GM18909 (cell line): ENCODE data around the gene EXOC2.
"Not testable (repeated sequence)": the region's sequence is repeated elsewhere in the genome, so short reads cannot be mapped to it uniquely, and the experiment has no call there.

Experiments used
- ATAC-seq: cut with Tn5 transposase; IDR thresholded peaks from one replicate; pipeline ENCODE4 v1.9.1; 2021; ENCODE audit warnings: mild to moderate bottlenecking; ENCODE audit not compliant: unreplicated experiment, poor library complexity

The EXOC2 gene

DNA sequence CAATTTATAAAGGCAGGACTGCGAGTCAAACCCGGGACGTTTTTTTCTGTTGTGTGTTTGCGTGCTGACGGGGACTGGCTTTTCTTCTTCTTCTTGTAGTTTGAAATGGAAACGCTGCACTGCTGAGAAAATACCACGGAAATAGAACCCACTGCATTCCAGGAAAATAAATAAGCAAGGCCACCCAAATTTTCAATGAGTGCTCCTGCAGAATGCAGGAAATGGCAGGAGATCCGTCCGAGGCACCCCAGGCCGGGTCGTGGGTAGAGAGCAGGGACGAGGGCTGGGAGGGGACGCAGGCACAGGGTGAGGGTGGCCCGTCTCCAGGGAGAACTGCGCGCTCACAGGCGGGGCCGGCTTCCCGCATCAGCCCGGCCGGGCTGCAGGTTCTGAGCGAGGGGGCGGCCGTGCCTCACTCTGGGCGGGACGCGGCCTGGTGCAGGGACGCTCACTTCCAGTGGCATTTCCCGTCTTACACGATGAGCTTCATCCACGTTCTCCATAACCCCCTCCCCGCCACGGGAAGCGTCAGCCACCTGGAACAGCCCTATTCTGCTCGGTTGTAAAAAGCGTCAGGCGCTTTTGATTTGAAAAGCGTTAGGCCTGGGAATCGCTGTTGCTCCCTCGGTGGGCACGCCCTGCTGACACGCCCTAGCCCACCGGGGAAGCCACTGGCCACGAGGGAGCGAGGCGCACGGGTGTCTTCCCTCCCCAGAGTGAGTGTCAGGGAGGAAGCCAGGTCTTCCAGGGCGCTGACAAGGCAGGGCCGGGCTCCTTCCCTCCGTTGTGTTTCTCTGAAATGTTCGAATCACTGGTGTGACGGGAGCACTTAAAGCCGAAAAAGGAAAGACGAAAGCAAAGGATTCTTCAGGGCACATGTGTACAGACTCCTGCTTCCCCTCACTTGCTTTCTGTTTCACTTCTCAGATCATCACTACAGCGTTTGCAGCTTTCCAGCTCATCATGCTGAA lies 17.9 kb upstream of the EXOC2 start:
- ATAC-seq = peak; percentile 86

- ATAC-seq = no peak
Measured at GRCh38 chr6:709471-710056, 16.6 kb upstream of the EXOC2 start.

DNA sequence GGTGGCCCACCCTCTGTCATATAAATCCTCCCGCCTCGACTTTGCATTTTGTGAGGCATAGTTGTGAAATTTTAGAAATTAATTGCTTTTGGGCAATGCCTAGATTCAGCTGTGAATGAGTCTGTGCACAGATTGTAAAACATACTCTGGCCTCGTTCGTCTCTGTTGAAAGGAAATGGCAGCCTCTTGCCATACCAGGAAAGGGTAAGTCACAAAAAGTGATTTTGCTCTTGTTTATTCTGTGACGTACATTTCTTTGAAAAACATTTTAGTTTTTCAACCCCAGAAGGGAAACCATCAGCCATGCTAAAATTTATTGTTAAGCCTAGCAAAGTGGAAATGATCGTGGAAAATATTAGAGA lies 15.3 kb upstream of the EXOC2 start:
- ATAC-seq = no peak

DNA sequence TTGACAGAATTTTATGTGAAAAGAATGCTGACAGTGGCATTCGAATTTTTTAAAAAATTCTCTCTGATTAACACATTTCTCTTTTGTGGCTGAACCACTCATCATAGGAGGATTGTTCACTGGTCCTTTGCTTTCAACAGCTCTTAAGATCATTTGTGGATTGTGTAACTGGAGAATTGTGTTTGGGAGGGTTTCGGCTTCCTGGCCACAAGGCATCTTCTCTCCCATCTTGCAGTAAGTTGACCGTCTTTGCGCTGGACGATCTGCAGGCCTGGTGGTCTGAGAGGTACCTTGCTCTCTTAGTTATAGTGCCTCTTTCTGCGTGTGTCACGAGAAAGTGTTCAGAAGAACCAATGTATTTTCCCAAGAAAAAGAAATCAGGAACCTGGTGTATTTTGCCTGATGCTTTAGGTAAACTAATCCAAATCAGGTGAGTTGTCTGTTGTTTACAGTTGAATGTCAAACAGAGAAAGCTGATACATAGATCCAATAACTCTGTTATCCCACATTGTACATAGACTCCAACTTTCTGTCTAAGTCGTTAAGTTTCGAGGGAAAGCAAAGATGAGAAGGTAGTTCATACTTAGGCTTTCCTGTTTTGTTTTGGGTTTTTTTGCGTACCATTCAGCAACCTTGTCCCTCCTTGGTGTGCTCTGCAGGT lies 14.8 kb upstream of the EXOC2 start:
- no peak for ATAC-seq

DNA sequence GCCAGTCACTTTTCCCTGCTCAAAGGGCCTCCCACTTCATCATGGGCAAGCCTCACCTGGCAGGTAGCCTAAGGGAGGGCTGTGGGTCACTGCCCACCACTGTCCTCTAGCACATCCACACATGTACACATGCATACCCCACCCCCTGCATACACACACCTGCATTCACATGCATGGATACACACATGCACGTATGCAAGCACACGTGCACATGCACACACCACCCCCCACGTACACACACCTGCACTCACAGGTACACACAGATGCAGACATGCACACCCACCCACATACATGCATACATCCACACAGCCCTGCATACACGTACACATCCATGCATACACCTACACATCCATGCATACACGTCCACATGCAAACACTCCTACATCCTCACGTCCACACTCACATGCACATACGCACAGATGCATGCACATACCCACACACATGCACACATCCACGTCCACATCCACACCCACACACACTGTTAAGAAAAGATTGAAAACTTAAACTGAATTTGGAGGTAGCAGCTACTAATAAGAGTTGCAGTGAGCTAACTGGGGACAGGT lies 14.0 kb upstream of the EXOC2 start:
- ATAC-seq = no peak

DNA sequence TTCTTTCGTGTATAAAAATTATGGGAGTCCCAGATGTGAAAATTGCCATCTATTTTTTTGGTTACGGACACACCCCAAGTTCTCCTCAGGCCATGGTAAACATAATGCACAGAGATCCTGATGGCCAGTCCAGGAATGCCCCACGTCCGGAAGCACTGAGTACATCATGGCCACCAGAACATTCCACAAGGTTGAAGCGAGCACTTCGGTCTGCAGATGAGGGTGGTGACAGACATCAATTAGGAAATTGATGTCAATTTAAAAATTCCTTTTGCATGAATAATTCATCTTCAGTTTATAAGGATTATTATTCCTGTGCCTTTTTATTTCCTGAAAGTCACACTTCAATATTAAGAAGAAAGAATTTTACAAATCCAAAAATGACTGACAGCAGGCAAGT lies 13.2 kb upstream of the EXOC2 start:
- ATAC-seq = no peak

DNA sequence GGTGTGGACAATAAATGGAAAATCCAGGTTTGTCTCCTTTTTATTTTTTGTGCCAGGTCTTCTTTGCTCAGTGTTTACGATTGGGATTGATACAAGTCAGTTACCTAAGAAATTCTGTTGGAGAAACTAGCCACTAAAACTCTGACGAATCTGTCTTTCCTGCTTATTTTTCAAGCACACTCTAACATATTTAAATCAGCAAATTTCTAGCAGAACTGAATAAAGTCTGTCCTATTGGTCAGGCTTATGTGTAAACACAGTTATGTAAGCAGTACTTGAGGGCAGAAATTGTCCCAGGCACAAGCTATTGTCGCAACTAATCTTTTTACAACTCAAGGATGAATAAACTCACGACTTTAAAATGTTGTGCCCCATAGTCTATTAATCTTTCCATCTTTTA lies 12.1 kb upstream of the EXOC2 start:
- ATAC-seq = no peak

- ATAC-seq = no peak
Measured at GRCh38 chr6:704046-704445, 11.1 kb upstream of the EXOC2 start.

DNA sequence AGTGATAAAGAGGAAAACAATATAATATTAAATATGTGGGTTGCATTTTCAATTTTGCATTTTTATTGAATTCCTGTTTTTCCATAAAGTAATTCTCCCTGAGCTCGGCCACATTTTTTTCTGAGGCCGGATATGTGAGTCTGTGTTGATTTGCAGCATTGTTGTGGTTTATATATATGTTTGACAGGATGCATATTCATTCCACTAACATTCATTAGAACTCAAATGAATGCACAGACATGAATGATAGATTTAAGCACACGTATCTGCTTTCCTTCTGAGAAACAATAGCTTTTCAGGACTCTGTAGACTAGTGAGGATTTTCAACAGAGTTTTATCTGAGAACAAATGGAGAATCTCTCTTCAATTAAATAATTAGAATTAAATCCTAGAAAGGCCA lies 10.6 kb upstream of the EXOC2 start:
- no peak for ATAC-seq

DNA sequence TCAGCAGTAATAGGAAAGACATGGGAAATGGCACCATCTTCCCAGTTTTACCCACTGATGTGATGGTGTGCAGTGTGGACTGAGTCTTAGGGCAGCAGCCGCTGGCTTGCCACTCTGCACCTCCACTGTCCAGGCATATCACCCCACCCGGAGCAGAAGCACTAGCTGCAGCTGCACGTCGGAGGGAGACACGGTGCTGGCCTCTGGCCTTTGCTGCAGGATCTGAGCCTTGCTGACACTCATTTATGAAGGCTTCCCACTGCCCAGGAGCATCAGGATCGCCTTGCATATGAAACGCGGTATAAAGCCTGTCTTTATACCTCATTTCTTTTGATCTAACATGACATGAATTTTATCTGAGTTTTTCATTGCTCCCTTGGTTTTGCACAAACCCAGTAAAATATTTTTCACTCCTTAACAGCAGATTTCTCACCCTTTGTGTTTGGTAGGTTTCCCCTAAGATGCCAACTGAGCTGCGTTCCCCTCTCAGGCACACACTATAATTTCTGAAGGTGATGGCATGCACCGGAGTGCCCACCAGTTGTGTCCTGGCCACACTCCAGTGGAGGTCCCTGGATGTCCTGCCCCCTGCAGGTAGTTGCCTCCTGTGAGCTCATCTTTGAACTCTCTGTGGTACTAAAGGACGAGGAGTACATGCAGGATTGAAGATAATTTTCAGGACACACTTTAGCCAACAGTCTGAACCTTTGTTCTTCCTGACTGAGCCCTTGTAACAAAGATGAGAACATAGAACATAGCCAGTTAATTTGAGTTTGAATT lies 9.0 kb upstream of the EXOC2 start:
- no peak for ATAC-seq

DNA sequence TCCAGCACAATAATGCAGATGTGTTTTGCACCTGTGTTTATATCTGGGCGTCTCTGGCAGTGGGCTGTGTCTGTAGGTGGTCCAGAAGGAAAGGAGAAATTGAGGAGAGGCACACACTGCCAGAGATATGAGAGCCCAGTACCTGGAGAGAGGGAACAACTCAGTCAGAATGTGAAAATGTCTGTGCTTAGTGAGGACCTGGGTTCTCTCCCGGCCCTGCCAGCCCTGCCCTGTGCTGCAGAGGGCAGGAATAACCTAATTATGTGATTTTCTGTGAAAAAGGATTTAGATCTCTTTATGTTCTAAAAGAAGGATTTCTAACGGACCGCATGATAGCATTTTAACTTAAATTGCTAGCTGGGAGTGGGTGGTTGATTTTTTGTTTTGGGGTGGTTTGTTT lies 8.3 kb upstream of the EXOC2 start:
- no peak for ATAC-seq

DNA sequence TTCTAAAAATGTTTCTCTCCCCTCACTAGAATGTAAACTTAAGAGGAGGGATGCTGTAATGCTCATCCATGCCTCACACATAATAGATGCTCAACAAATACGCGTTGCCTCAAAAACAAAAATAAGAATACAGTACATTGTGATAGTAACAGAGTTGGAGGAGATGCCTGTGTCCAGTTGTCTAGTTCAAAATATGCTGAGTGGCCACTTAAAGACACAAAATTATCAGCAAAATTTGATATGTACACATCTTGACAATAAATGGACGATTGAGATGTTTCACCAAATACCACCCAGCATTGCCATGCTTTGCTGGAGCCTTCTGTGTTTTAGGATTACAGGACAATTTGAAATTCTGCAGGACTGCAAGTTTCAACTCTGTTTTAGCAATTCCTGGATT lies 7.6 kb upstream of the EXOC2 start:
- no peak for ATAC-seq

DNA sequence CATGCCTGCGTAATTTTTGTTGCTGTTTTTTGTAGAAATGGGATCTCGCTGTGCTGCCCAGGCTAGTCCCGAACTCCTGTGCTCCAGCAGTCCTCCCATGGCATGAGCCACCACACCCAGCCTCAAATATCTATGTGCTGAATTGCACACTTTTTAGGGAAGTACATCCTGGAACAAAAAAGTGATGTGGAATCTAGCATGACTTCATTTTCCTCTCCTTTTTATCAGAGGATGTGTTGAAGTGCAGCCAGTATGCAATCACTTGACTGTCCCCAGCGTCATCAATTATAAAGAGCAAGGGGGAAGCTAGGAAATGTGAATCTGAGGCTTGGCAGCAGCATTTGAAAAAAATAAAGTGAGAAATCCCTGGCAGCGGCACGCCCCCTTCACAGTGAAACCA lies 6.4 kb upstream of the EXOC2 start:
- ATAC-seq = no peak

GRCh38 chr6:694431-695126 lies 1.6 kb upstream of the EXOC2 start:
- not testable (repeated sequence) for ATAC-seq

- no peak for ATAC-seq
Measured at GRCh38 chr6:693723-694009, 727 bp upstream of the EXOC2 start.

DNA sequence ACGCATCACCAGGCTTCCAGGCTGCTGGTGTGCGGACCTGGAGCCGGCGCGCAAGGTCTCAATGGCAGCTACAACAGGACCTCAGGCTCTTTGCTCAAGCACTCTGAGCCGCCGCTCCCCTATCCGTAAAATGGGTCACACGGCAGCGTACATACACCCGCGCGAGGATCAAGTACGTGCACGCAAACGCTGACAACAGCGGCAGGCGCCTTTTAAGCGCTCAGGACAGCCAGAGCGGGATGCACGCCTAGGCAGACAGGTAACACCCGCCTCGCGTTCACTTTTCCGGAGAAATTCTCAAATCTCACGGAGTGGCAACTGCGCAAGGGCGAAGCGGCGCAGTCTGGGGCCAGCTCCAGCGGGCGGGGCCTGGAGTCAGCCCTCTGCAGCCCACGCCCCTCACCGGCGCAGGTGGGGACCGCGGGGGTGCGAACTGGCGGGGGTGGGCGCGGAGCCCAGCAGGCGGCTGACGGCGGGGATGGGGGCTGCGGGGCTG lies 535 bp downstream of the EXOC2 start:
- ATAC-seq = peak; percentile 72

- ATAC-seq = no peak
Measured at GRCh38 chr6:689223-689622, 3.7 kb downstream of the EXOC2 start.

GRCh38 chr6:686497-686896 lies 6.4 kb downstream of the EXOC2 start:
- no peak for ATAC-seq

DNA sequence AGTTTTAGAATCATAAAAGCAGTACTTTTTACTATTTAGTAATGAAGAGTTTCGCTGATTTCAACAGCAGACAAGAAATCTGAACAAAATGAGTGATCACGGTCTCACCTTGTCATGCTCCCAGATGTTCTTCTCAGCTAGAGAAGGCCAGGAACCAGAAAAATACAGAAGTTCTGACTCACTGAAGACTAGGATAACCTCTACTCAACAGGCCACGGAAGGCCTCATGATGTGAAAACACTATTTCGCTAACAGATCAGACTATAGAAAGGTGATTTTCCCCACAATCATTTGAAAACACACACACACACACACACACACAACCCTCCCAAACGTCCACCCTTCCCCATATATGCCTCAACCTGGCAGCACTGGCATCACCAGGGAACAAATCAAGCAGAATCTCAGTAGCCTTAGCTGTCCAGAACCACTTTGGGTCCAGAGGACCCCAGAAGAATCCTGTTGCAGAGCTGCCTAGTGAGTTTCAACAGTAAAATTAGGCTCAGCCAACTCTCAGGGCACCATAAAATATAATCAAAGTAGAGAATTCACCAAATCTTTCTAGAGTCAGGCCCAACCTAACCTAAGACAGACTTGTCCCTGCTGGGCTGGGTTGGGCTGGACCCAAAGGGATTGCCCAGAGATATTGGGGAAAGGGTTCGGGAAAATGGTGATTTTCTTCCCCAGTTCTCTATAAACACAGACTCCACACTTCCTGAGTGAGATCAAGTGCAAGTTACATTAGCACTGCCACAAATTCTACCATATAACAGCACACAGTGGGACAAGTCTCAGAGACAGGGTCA lies 7.9 kb downstream of the EXOC2 start:
- peak; percentile 73 for ATAC-seq
